K562 (cell line): ENCODE measurements around the gene FARP1. TPM values are rescaled to one million over a fixed set of nuclear protein-coding genes. Genes with fewer than 3 reads are reported as not detected.

ENCODE experiments used
- ATAC-seq: fragments of 200-7000 bp; cut with Tn5 transposase; 3 replicates; pipeline ENCODE4 v1.9.1; 2020; ENCODE audit warnings: moderate library complexity
- Bru-seq: library from RNA; stranded (reverse); fragments of 400-500 nt; gene quantifications from one replicate; lab custom pipeline; 2021; lab: Mats Ljungman, UMichigan
- BruChase-seq, 2 experiments: library from RNA; stranded (reverse); fragments of 400-500 nt; gene quantifications; one replicate each; lab custom pipeline; 2021; lab: Mats Ljungman, UMichigan
- BruUV-seq: library from RNA; stranded (reverse); fragments of 400-500 nt; replicated peaks from 2 replicates; lab custom pipeline; 2021; lab: Mats Ljungman, UMichigan
- CTCF ChIA-PET: fragments of 300-600 bp; formaldehyde crosslinking; extraction: SDS; loops from one replicate; lab custom pipeline; 2021; ENCODE audit warnings: low intra/inter-chr PET ratio; lab: Yijun Ruan, JAX
- POLR2A ChIA-PET: fragments of 300-600, 350-650 bp; sonication (Branson Sonifier 250); formaldehyde crosslinking; extraction: SDS; loops from one replicate; lab custom pipeline; 2021; ENCODE audit warnings: antibody characterized with exemption, inconsistent platforms; lab: Yijun Ruan, JAX
- DNase-seq, 4 experiments: peaks; one replicate each; pipeline versions ENCODE4 v3.0.0 to v3.0.0-alpha.2; 2011 to 2018; ENCODE audit warnings: low spot score in 3 of 4, mixed read lengths in 3 of 4; ENCODE audit errors: extremely low read depth in 1 of 4
- FAIRE-seq: peaks from 2 replicates; lab custom pipeline; 2011; peaks lifted over from hg19 to GRCh38; lab: Jason Lieb, UNC
- H2AFZ ChIP-seq: 2 replicates; pipeline ENCODE4 v1.6.0; 2011; ENCODE audit warnings: low read depth, low read length, control low read depth, inconsistent platforms
- H3K27ac ChIP-seq: fragments of 200-600 bp; 3 replicates; pipeline ENCODE4 v1.8.0; 2011; ENCODE audit warnings: low read depth, mild to moderate bottlenecking, control low read depth, inconsistent platforms, low read length, moderate library complexity, mixed read lengths; ENCODE audit errors: extremely low read depth
- H3K27me3 ChIP-seq, 2 experiments: fragments of 300-600 bp in 1 of 2; 2 replicates in 1 of 2; 3 replicates in 1 of 2; pipeline versions ENCODE4 v1.6.0 to v1.8.0; 2011; ENCODE audit warnings: inconsistent platforms in 2 of 2, low read length in 2 of 2, mild to moderate bottlenecking in 1 of 2, mixed read lengths in 1 of 2, moderate library complexity in 1 of 2; ENCODE audit not compliant: control insufficient read depth in 2 of 2, insufficient read depth in 2 of 2
- H3K36me3 ChIP-seq: fragments of 300-600 bp; 3 replicates; pipeline ENCODE4 v1.8.0; 2011; ENCODE audit warnings: mild to moderate bottlenecking, low read length, inconsistent platforms; ENCODE audit not compliant: control insufficient read depth, insufficient read depth
- H3K4me1 ChIP-seq, 2 experiments: fragments of 200-600 bp in 1 of 2; replicated peaks in 1 of 2; 2 replicates in 1 of 2; 3 replicates in 1 of 2; pipeline versions ENCODE4 v1.5.1 to v1.8.0; 2011; ENCODE audit warnings: inconsistent platforms in 2 of 2, low read length in 2 of 2, mild to moderate bottlenecking in 1 of 2, mixed read lengths in 1 of 2, moderate library complexity in 1 of 2; ENCODE audit not compliant: control insufficient read depth in 2 of 2, insufficient read depth in 2 of 2
- H3K4me2 ChIP-seq: 2 replicates; pipeline ENCODE4 v1.6.1; 2011; ENCODE audit warnings: low read length, control low read depth, inconsistent platforms, mixed read lengths; ENCODE audit not compliant: insufficient read depth
- H3K4me3 ChIP-seq: fragments of 200-600 bp; sonication (generic), shearing (Covaris generic); 2 replicates; pipeline ENCODE4 v1.5.1; 2016; ENCODE audit warnings: control low read depth, inconsistent platforms
- H3K79me2 ChIP-seq: fragments of 200-600 bp; 3 replicates; pipeline ENCODE4 v1.8.0; 2011; ENCODE audit warnings: low read length, inconsistent platforms; ENCODE audit not compliant: control insufficient read depth, insufficient read depth
- H3K9ac ChIP-seq, 2 experiments: 2 replicates each; pipeline versions ENCODE4 v1.6.0 to v1.6.1; 2011; ENCODE audit warnings: low read depth in 2 of 2, low read length in 2 of 2, control low read depth in 1 of 2, inconsistent platforms in 1 of 2, mild to moderate bottlenecking in 1 of 2, mixed read lengths in 1 of 2; ENCODE audit not compliant: insufficient read depth in 1 of 2
- H3K9me1 ChIP-seq: one replicate; pipeline ENCODE4 v1.6.0; 2011; ENCODE audit warnings: inconsistent platforms, mild to moderate bottlenecking, low read length, moderate library complexity; ENCODE audit not compliant: control insufficient read depth, insufficient read depth
- H3K9me3 ChIP-seq: replicated peaks from 2 replicates; pipeline ENCODE4 v1.5.1; 2011; ENCODE audit warnings: low read depth, low read length, inconsistent platforms; ENCODE audit not compliant: control insufficient read depth, insufficient read depth
- H4K20me1 ChIP-seq: replicated peaks from 2 replicates; pipeline ENCODE4 v1.6.1; 2011; ENCODE audit warnings: low read length, inconsistent platforms, mixed read lengths; ENCODE audit not compliant: control insufficient read depth, insufficient read depth
- ARID3B ChIP-seq: fragments of 250-450 bp; sonication (Bioruptor Pico); IDR thresholded peaks from 2 replicates; pipeline ENCODE4 v1.4.0; 2020; ENCODE audit warnings: borderline replicate concordance
- CTCF ChIP-seq, 3 experiments: IDR thresholded peaks in 2 of 3; conservative IDR thresholded peaks in 1 of 3; 2 replicates each; pipeline ENCODE4 v1.5.1; 2011 to 2012; ENCODE audit warnings: low read length in 3 of 3, mild to moderate bottlenecking in 3 of 3, control low read depth in 2 of 3, improper control_type of control experiment in 1 of 3, inconsistent platforms in 1 of 3, low read depth in 1 of 3, mixed read lengths in 1 of 3, moderate library complexity in 1 of 3; ENCODE audit not compliant: insufficient read depth in 2 of 3
- FOXA3 ChIP-seq, 2 experiments: fragments of 450-650 bp in 1 of 2; sonication (generic) in 1 of 2; formaldehyde crosslinking; IDR thresholded peaks in 1 of 2; conservative IDR thresholded peaks in 1 of 2; 2 replicates each; pipeline versions ENCODE4 v1.4.0 to v1.8.0; 2020 to 2022; ENCODE audit warnings: mild to moderate bottlenecking in 2 of 2, missing genetic modification reagents in 1 of 2
- HNRNPLL ChIP-seq: fragments of 200-400 bp; formaldehyde crosslinking; IDR thresholded peaks from 2 replicates; pipeline ENCODE4 v1.6.1; 2017; ENCODE audit warnings: low read length, low read depth, mild to moderate bottlenecking; ENCODE audit not compliant: poor library complexity, severe bottlenecking
- RAD21 ChIP-seq, 2 experiments: fragments of 250-450 bp in 1 of 2; fragments of 450-650 bp in 1 of 2; sonication (Bioruptor Pico) in 1 of 2; formaldehyde crosslinking in 1 of 2; IDR thresholded peaks in 1 of 2; conservative IDR thresholded peaks in 1 of 2; 2 replicates each; pipeline versions ENCODE4 v1.4.0 to v1.8.0; 2020 to 2022; ENCODE audit warnings: mild to moderate bottlenecking in 2 of 2, moderate library complexity in 1 of 2
- RB1 ChIP-seq: fragments of 450-650 bp; IDR thresholded peaks from 2 replicates; pipeline ENCODE4 v1.6.1; 2017; ENCODE audit warnings: low read depth, mild to moderate bottlenecking
- U2AF2 ChIP-seq: fragments of 200-400 bp; formaldehyde crosslinking; optimal IDR thresholded peaks from 2 replicates; pipeline ENCODE3; 2017; ENCODE audit warnings: low read depth, mild to moderate bottlenecking, low read length
- WGBS: fragments of 100-300 bp; shearing (Covaris generic); methylation state at CpG from one replicate; pipeline ENCODE4 v1.1.6; 2016; ENCODE audit warnings: low coverage, mixed read lengths; ENCODE audit not compliant: insufficient coverage; ENCODE audit errors: missing lambda C conversion rate; 5-methylcytosine and 5-hydroxymethylcytosine counted together
- in situ Hi-C: fragments of 300-500 bp; cut with MboI; formaldehyde crosslinking; loops from 4 replicates; pipeline ENCODE4 v1.15.0; 2018; ENCODE audit warnings: inconsistent platforms, mixed read lengths
- intact Hi-C: fragments of 100-400 bp; cut with micrococcal nuclease; formaldehyde crosslinking; loops from 2 replicates; pipeline ENCODE4 v1.14.2; 2022
- long read RNA-seq, 3 experiments: library from polyadenylated mRNA in 2 of 3; library from RNA in 1 of 3; unstranded in 2 of 3; stranded (forward) in 1 of 3; transcript quantifications; one replicate each; pipeline ENCODE4 v2.0.0, GENCODE V29; 2019 to 2022
- polyA minus RNA-seq, 3 experiments: library from RNA; depleted of rRNA, polyadenylated mRNA; stranded (reverse); fragments of >200 nt; gene quantifications; 2 replicates each; pipeline ENCODE4 v1.2.3, GENCODE V29; 2011
- polyA plus RNA-seq, 8 experiments: library from polyadenylated mRNA; depleted of rRNA in 4 of 8; stranded (reverse) in 5 of 8; unstranded in 3 of 8; fragments of >200 nt; fragmentation: Nextera tagmentation in 2 of 8; fragmentation: Illumina TruSeq in 1 of 8; extraction: Ambion mirVana in 2 of 8; extraction: Trizol in 1 of 8; gene quantifications; 2 replicates each; pipeline versions ENCODE4 v1.2.1 to v1.2.3, GENCODE V29; 2011 to 2014; ENCODE audit warnings: inconsistent platforms in 1 of 8, missing spikeins in 1 of 8
- total RNA-seq, 7 experiments: library from RNA; depleted of rRNA in 6 of 7; stranded (reverse); fragments of >200 nt in 6 of 7; fragmentation: Illumina TruSeq in 2 of 7; extraction: Trizol in 2 of 7; gene quantifications; 2 replicates each; pipeline versions ENCODE4 v1.2.1 to v1.2.3, GENCODE V29; 2011 to 2021; ENCODE audit warnings: low replicate concordance in 1 of 7

The FARP1 gene
- total RNA-seq (2011; cell fraction: chromatin; rRNA removed; ENCODE audit: low replicate concordance): 0.44 and 1.3 TPM in 2 replicates
- total RNA-seq (2011; cell fraction: nucleolus; rRNA removed): not detected in 2 replicates
- total RNA-seq (2011; cell fraction: nucleoplasm; rRNA removed): 0.08 and 0.44 TPM in 2 replicates
- not detected in 2 replicates for total RNA-seq (2014; rRNA removed)
- 0.07 and 0.16 TPM in 2 replicates for total RNA-seq (2014; rRNA removed; fragmentation: Illumina TruSeq; extraction: Trizol)
- total RNA-seq (2015; rRNA removed; fragmentation: Illumina TruSeq; extraction: Trizol): not detected in 2 replicates
- 0.29 and 0.45 TPM in 2 replicates for total RNA-seq (2021)
- polyA plus RNA-seq (2011; rRNA removed): 0.04 and 0.11 TPM in 2 replicates
- polyA plus RNA-seq (2011; cell fraction: cytosol; rRNA removed): 0.06 TPM in 1 of 2 replicates, not detected in the other
- 0.08 and 0.09 TPM in 2 replicates for polyA plus RNA-seq (2011; cell fraction: nucleus; rRNA removed)
- polyA plus RNA-seq (2012): 0.20 and 0.32 TPM in 2 replicates
- 0.06 and 0.17 TPM in 2 replicates for polyA plus RNA-seq (2014; fragmentation: Illumina TruSeq; extraction: Trizol)
- under 1 TPM in 1 of 2 experiments, not detected in 1; 0.04 TPM for polyA plus RNA-seq (2014; fragmentation: Nextera tagmentation; extraction: Ambion mirVana)
- polyA plus RNA-seq (2014; rRNA removed): 0.03 and 0.05 TPM in 2 replicates
- 0.11 and 0.21 TPM in 2 replicates for polyA minus RNA-seq (2011; rRNA and poly(A)+ RNA removed)
- polyA minus RNA-seq (2011; cell fraction: cytosol; rRNA and poly(A)+ RNA removed): 2.0 TPM in 1 of 2 replicates, not detected in the other
- polyA minus RNA-seq (2011; cell fraction: nucleus; rRNA and poly(A)+ RNA removed): 0.13 and 1.00 TPM in 2 replicates
- percentile 12 among the genes with signal in this experiment for Bru-seq, nascent RNA
- BruChase-seq, experiment 1, labeled RNA remaining after a 2-hour chase: percentile 13 among the genes with signal in this experiment
- BruChase-seq, experiment 2, labeled RNA remaining after a 6-hour chase: percentile 14 among the genes with signal in this experiment
- long read RNA-seq, experiment 1, partial matches to known transcripts: 0 of 2 reads
- long read RNA-seq, experiment 1, other reads (novel, unspliced or antisense): 2 of 2 reads
- long read RNA-seq, experiment 2: 0 reads
- long read RNA-seq, experiment 3: 0 reads

DNA sequence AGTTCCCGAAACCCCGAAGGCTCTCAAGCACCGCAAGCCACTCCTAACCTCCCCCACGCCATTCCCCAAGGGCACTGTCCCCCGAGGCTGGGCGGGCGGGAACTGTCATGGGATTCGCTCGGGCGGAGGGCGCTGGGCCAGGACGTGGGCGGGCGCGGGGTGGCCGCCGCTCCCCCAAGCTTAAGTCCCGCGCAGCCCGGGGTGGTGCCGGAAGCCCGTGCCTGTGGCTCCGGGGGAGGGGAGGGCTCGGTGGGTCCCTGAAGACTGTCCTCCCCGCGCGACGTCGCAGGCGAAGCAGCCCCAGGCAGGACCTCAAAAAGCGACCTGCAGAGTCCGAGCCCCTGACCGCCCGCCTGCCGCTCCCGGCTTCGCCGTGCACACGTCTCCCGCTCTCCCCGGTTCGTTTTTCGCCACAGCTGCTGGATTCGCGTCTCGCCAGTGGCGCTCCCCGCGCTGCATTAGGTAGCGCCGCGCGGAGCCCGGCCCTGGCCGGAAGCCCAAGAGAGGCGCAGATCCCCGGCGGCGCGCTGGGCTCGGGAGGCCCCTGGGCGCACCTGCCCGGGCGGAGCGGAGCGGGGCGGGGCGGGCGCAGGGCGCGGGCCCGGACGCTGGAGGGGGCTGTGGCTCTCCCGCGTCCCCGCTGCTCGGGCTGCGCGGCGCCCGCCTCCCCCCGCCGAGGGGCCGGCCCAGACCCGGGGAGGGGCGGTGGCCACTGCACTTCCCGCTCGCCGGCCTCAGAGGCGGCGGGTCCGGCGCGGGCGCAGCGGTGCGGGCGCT, at the start of gene FARP1:
Gene FARP1, plus strand, starts transcription at position 715 of the 777 bp plus-strand sequence. CDS start 70,149 bp downstream, outside the sequence.
- Histone ChIP-seq H3K36me3 (no peaks in the 10 kb centered on the region), H3K4me1 (peaks cover 0 to 18% of the 10 kb centered on the region in 2 experiments; a peak in 1 of 5 replicates), H3K9ac (no peak within 1 kb of the TSS), H2AFZ (no peak within 1 kb of the TSS), H3K4me3 (no peak within 1 kb of the TSS), H3K9me3 (no peaks in the 10 kb centered on the region), H3K27me3 (peaks cover 2 to 33% of the 10 kb centered on the region in 2 experiments; a peak in 3 of 5 replicates), H3K79me2 (no peaks in the 10 kb centered on the region), H3K27ac (no peak within 1 kb of the TSS), H3K4me2 (no peak within 1 kb of the TSS; the same call in 1 of the 2 replicates), H3K9me1 (no peaks in the 10 kb centered on the region), H4K20me1 (no peaks in the 10 kb centered on the region)
- POLR2A ChIA-PET: interaction anchor here (0.6 kb wide), 1 partner anchor 9 kb away, joined by 3 read pairs; no protein-coding TSS in a partner anchor
- DNase-seq (peak; percentile 25 to 71 (median 58)), FAIRE-seq (no peak), ATAC-seq (peak; percentile 99)
- intact Hi-C loops (no loop called here), in situ Hi-C loops (no loop called here)
- CTCF ChIA-PET: no interaction called here
- 27% methylated on average over 22 of the region's 98 CpGs for WGBS
- BruUV-seq: no TSS peak
- TF ChIP-seq ARID3B (CRISPR knock-in tag) (no peak), RAD21 (CRISPR knock-in tag; conservative IDR thresholded peaks at IDR 0.05 in 1 of 2, IDR thresholded peaks at IDR 0.05 in 1 of 2) (peak in 1 of 2 experiments; percentile 23; a peak in 1 of 4 replicates), CTCF (IDR thresholded peaks at IDR 0.05 in 2 of 3, conservative IDR thresholded peaks at IDR 0.05 in 1 of 3; ENCODE audit: insufficient read depth in 2 of 3, low read depth in 1 of 3, low read length in 3 of 3) (peak in 1 of 3 experiments; percentile 31; a peak in 1 of 6 replicates), U2AF2 (no peak), FOXA3 (CRISPR knock-in tag; conservative IDR thresholded peaks at IDR 0.05 in 1 of 2, IDR thresholded peaks at IDR 0.05 in 1 of 2) (no peak), RB1 (peak; percentile 54; the same call in 1 of the 2 replicates), HNRNPLL (no peak)
